GM19397 (cell line): ENCODE measurements around the gene FASTKD1.
"Not testable (repeated sequence)": the region's sequence is repeated elsewhere in the genome, so short reads cannot be mapped to it uniquely, and the experiment has no call there.

Source experiments
- ATAC-seq: cut with Tn5 transposase; IDR thresholded peaks from one replicate; pipeline ENCODE4 v1.9.1; 2021; ENCODE audit warnings: mild to moderate bottlenecking, moderate library complexity; ENCODE audit not compliant: unreplicated experiment

FASTKD1 gene

GRCh38 chr2:169572189-169572588 lies 1.5 kb downstream of the FASTKD1 start:
- ATAC-seq = no peak

- ATAC-seq = no peak
Observed at GRCh38 chr2:169571571-169571970, 2.1 kb downstream of the FASTKD1 start.

- not testable (repeated sequence) for ATAC-seq
Observed at GRCh38 chr2:169570752-169571151, 2.9 kb downstream of the FASTKD1 start.

- no peak for ATAC-seq
Observed at GRCh38 chr2:169569948-169570347, 3.7 kb downstream of the FASTKD1 start.

GRCh38 chr2:169565686-169566085 lies 8.0 kb downstream of the FASTKD1 start:
- no peak for ATAC-seq

GRCh38 chr2:169562519-169562918 lies 11.1 kb downstream of the FASTKD1 start:
- no peak for ATAC-seq

GRCh38 chr2:169562084-169562483 lies 11.6 kb downstream of the FASTKD1 start:
- not testable (repeated sequence) for ATAC-seq

GRCh38 chr2:169561364-169561763 lies 12.3 kb downstream of the FASTKD1 start:
- no peak for ATAC-seq

GRCh38 chr2:169546756-169547155 lies 26.9 kb downstream of the FASTKD1 start:
- no peak for ATAC-seq

GRCh38 chr2:169542433-169542832 lies 31.2 kb downstream of the FASTKD1 start:
- no peak for ATAC-seq

- no peak for ATAC-seq
Observed at GRCh38 chr2:169540146-169540545, 33.5 kb downstream of the FASTKD1 start.

GRCh38 chr2:169539460-169539859 lies 34.2 kb downstream of the FASTKD1 start:
- ATAC-seq = not testable (repeated sequence)

GRCh38 chr2:169528271-169528701 lies 45.4 kb downstream of the FASTKD1 start:
- ATAC-seq = peak; percentile 76

- ATAC-seq = no peak
Observed at GRCh38 chr2:169526451-169526850, 47.2 kb downstream of the FASTKD1 start.

- ATAC-seq = no peak
Observed at GRCh38 chr2:169525434-169525833, 48.2 kb downstream of the FASTKD1 start.

- no peak for ATAC-seq
Observed at GRCh38 chr2:169523681-169524080, 50.0 kb downstream of the FASTKD1 start.

- no peak for ATAC-seq
Observed at GRCh38 chr2:169520896-169521295, 52.8 kb downstream of the FASTKD1 start.

- not testable (repeated sequence) for ATAC-seq
Observed at GRCh38 chr2:169516488-169516995, 57.1 kb downstream of the FASTKD1 start.

- not testable (repeated sequence) for ATAC-seq
Observed at GRCh38 chr2:169514758-169515157, 58.9 kb downstream of the FASTKD1 start.

GRCh38 chr2:169513926-169514325 lies 59.7 kb downstream of the FASTKD1 start:
- ATAC-seq = no peak

GRCh38 chr2:169513094-169513493 lies 60.6 kb downstream of the FASTKD1 start:
- ATAC-seq = no peak

- ATAC-seq = no peak
Observed at GRCh38 chr2:169512525-169512924, 61.1 kb downstream of the FASTKD1 start.

GRCh38 chr2:169511818-169512217 lies 61.8 kb downstream of the FASTKD1 start:
- ATAC-seq = no peak
